SK-N-SH treated with all-trans-retinoic acid at 6 μM for 48 hours (cell line): Measurements from ENCODE around the gene RASA4.
"Not testable (repeated sequence)": the region's sequence is repeated elsewhere in the genome, so short reads cannot be mapped to it uniquely, and the experiment has no call there.

Source experiments
- PPARA ChIP-seq: fragments of 250-450 bp; sonication (Bioruptor Pico); IDR thresholded peaks from 2 replicates; pipeline ENCODE4 v1.5.0; 2020; ENCODE audit warnings: mild to moderate bottlenecking, borderline replicate concordance
- SNAI2 ChIP-seq: fragments of 250-450 bp; sonication (Bioruptor Pico); IDR thresholded peaks from 2 replicates; pipeline ENCODE4 v1.5.0; 2020; ENCODE audit warnings: mild to moderate bottlenecking, moderate library complexity
- TCF4 ChIP-seq: fragments of 250-450 bp; sonication (Bioruptor Pico); IDR thresholded peaks from 2 replicates; pipeline ENCODE4 v1.8.0; 2021; ENCODE audit warnings: mild to moderate bottlenecking, moderate library complexity, borderline replicate concordance
- TOX ChIP-seq: fragments of 250-450 bp; sonication (Bioruptor Pico); IDR thresholded peaks from 2 replicates; pipeline ENCODE4 v1.8.0; 2021; ENCODE audit warnings: mild to moderate bottlenecking, moderate library complexity, borderline replicate concordance
- ZFP3 ChIP-seq: fragments of 250-450 bp; sonication (Bioruptor Pico); IDR thresholded peaks from 2 replicates; pipeline ENCODE4 v1.5.0; 2020; ENCODE audit warnings: mild to moderate bottlenecking, moderate library complexity
- ZNF565 ChIP-seq: fragments of 450-650 bp; formaldehyde crosslinking; conservative IDR thresholded peaks from 2 replicates; pipeline ENCODE4 v1.5.0; 2020; ENCODE audit warnings: low read depth, mild to moderate bottlenecking, moderate library complexity
- TF ChIP-seq, protein P1 (sequence below): fragments of 250-450 bp; sonication (Bioruptor Pico); IDR thresholded peaks from 2 replicates; pipeline ENCODE4 v1.8.0; 2021; ENCODE audit warnings: low read depth, mild to moderate bottlenecking, moderate library complexity, borderline replicate concordance
- TF ChIP-seq, protein P2 (sequence below): fragments of 250-450 bp; sonication (Bioruptor Pico); IDR thresholded peaks from 2 replicates; pipeline ENCODE4 v1.8.0; 2020; ENCODE audit warnings: mild to moderate bottlenecking, moderate library complexity, borderline replicate concordance

DNA sequence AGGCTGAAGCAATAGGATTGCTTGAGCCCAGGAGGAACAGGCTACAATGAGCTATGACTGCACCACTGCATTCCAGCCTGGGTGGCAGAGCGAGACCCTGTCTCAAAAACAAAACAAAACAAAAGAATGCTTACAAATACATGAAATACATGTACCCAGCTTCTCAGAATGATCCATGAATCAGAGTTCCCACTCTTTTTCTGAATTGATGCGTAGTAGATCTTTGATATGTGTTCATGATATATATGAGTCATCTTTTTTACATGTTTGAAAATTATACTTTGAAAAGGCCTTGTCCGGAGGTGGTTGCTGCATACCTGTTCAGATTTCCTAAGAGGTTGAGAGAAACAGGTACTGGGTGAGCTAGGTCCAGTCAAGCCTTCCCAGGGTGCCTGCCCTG is 40.2 kb downstream of the RASA4 start:
- not testable (repeated sequence) for TF ChIP-seq PPARA (CRISPR knock-in tag); TOX (CRISPR knock-in tag); ZNF565 (CRISPR knock-in tag); TCF4; ZFP3 (CRISPR knock-in tag); SNAI2 (CRISPR knock-in tag)
- TF ChIP-seq, protein P1, sequence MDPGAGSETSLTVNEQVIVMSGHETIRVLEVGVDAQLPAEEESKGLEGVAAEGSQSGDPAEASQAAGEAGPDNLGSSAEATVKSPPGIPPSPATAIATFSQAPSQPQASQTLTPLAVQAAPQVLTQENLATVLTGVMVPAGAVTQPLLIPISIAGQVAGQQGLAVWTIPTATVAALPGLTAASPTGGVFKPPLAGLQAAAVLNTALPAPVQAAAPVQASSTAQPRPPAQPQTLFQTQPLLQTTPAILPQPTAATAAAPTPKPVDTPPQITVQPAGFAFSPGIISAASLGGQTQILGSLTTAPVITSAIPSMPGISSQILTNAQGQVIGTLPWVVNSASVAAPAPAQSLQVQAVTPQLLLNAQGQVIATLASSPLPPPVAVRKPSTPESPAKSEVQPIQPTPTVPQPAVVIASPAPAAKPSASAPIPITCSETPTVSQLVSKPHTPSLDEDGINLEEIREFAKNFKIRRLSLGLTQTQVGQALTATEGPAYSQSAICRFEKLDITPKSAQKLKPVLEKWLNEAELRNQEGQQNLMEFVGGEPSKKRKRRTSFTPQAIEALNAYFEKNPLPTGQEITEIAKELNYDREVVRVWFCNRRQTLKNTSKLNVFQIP (CRISPR knock-in tag) = not testable (repeated sequence)
- TF ChIP-seq, protein P2, sequence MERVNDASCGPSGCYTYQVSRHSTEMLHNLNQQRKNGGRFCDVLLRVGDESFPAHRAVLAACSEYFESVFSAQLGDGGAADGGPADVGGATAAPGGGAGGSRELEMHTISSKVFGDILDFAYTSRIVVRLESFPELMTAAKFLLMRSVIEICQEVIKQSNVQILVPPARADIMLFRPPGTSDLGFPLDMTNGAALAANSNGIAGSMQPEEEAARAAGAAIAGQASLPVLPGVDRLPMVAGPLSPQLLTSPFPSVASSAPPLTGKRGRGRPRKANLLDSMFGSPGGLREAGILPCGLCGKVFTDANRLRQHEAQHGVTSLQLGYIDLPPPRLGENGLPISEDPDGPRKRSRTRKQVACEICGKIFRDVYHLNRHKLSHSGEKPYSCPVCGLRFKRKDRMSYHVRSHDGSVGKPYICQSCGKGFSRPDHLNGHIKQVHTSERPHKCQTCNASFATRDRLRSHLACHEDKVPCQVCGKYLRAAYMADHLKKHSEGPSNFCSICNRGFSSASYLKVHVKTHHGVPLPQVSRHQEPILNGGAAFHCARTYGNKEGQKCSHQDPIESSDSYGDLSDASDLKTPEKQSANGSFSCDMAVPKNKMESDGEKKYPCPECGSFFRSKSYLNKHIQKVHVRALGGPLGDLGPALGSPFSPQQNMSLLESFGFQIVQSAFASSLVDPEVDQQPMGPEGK (CRISPR knock-in tag) = not testable (repeated sequence)
